ENCODE data around the gene NAA10.

GRCh38 chrX:153953892-153954557, 19.2 kb upstream of the NAA10 start:
- TF ChIP-seq, protein P1, sequence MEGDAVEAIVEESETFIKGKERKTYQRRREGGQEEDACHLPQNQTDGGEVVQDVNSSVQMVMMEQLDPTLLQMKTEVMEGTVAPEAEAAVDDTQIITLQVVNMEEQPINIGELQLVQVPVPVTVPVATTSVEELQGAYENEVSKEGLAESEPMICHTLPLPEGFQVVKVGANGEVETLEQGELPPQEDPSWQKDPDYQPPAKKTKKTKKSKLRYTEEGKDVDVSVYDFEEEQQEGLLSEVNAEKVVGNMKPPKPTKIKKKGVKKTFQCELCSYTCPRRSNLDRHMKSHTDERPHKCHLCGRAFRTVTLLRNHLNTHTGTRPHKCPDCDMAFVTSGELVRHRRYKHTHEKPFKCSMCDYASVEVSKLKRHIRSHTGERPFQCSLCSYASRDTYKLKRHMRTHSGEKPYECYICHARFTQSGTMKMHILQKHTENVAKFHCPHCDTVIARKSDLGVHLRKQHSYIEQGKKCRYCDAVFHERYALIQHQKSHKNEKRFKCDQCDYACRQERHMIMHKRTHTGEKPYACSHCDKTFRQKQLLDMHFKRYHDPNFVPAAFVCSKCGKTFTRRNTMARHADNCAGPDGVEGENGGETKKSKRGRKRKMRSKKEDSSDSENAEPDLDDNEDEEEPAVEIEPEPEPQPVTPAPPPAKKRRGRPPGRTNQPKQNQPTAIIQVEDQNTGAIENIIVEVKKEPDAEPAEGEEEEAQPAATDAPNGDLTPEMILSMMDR (IDR thresholded peaks at IDR 0.05) = no peak
- TF ChIP-seq POLR2A (IDR thresholded peaks at IDR 0.05) = no peak

All from breast epithelium (tissue), 3 donors.